Fibroblast of lung (primary cell): ENCODE data around the gene UROC1.

Source experiments
- CTCF ChIP-seq, 2 donors: IDR thresholded peaks in 1 of 2; conservative IDR thresholded peaks in 1 of 2; 1 replicate in 1 of 2; 2 replicates in 1 of 2; pipeline ENCODE4 v1.5.1; 2011 to 2012; ENCODE audit warnings: low read length in 2 of 2, control low read depth in 1 of 2, inconsistent platforms in 1 of 2, low read depth in 1 of 2, mild to moderate bottlenecking in 1 of 2
- EZH2 ChIP-seq: IDR thresholded peaks from 2 replicates; pipeline ENCODE4 v1.5.1; 2012; ENCODE audit warnings: low read length, control low read depth, mild to moderate bottlenecking; ENCODE audit errors: missing control alignments

DNA sequence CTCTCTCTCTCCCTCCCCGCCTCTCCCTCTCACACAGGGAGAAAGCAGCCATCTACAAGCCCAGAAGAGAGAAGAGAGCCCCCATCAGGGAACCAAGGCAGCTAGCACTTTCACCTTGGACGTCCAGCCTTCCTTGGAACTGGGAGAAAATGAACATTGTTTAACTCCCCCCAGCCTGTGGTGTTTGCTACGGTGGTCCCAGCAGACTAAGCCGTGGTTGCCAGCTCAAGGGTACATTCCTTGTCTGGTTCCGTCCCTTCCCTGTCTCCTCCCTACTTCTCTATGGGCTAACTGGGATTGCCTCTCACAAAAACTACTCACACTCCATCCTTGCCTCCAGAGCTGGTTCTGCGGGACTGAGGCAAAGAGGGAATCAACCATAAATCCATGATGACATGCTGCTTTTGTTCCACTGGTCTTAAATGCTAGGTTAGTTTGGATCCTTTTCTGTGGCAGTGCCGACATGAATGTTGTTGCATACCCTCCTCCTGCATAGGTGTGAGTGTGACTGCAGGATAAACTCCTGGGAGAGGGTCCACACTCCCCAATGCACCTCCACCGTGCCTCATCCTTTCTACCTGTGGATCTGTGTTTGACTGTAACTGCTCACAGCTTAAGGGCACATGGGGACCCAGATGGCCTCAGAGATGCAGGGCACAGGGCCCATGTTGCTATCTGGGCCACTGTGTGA, 29.1 kb upstream of the UROC1 start:
- no peak for TF ChIP-seq CTCF (conservative IDR thresholded peaks at IDR 0.05 in 1 of 2, IDR thresholded peaks at IDR 0.05 in 1 of 2; ENCODE audit: low read depth in 1 of 2, low read length in 2 of 2)
- TF ChIP-seq EZH2, result no peak
